Ovary (tissue), 9 donors: ENCODE data around the gene PURA. TPM values are rescaled to one million over a fixed set of nuclear protein-coding genes. Genes with fewer than 3 reads are reported as not detected.
A peak's percentile ranks its signal among the peaks of the same experiment; 100 is the strongest.

Experiments
- DNase-seq, 5 donors: peaks; one replicate each; pipeline ENCODE4 v3.0.0-alpha.2; 2019 to 2020
- H3K27ac ChIP-seq, 2 donors: fragments of 200-600 bp; one replicate each; pipeline versions ENCODE4 v1.5.1 to v1.8.0; 2019 to 2022
- H3K27me3 ChIP-seq: fragments of 200-600 bp; one replicate; pipeline ENCODE4 v1.8.0; 2022
- H3K36me3 ChIP-seq: fragments of 200-600 bp; sonication (generic); one replicate; pipeline ENCODE4 v1.5.1; 2019
- H3K4me1 ChIP-seq: one replicate; pipeline ENCODE4 v1.8.1; 2013; ENCODE audit warnings: mild to moderate bottlenecking, moderate library complexity; ENCODE audit not compliant: insufficient read depth
- H3K4me3 ChIP-seq: fragments of 200-600 bp; sonication (generic); one replicate; pipeline ENCODE4 v1.5.1; 2017
- H3K9me3 ChIP-seq, 2 donors: fragments of 200-600 bp in 1 of 2; sonication (generic) in 1 of 2; one replicate each; pipeline versions ENCODE4 v1.5.1 to v1.8.1; 2013 to 2019; ENCODE audit warnings: mild to moderate bottlenecking in 1 of 2, moderate library complexity in 1 of 2
- EP300 ChIP-seq: sonication (generic); formaldehyde crosslinking; IDR thresholded peaks from one replicate; pipeline ENCODE4 v1.6.1; 2017; ENCODE audit warnings: antibody characterized with exemption
- POLR2A ChIP-seq: fragments of 450-650 bp; IDR thresholded peaks from one replicate; pipeline ENCODE4 v1.6.1; 2017; ENCODE audit warnings: antibody characterized with exemption, mild to moderate bottlenecking, moderate library complexity
- WGBS, 3 donors: extraction: QIAGEN DNeasy Blood & Tissue Kit in 1 of 3; methylation state at CpG; one replicate each; pipeline versions ENCODE4 v1.1.5 to v1.1.7; 2013 to 2017; 5-methylcytosine and 5-hydroxymethylcytosine counted together
- intact Hi-C, 4 donors: fragments of 100-400 bp; cut with DNase I; formaldehyde crosslinking; loops; one replicate each; pipeline versions ENCODE4 v1.11.0 to v1.15.1; 2022 to 2023
- polyA plus RNA-seq, 2 donors: library from polyadenylated mRNA; stranded (reverse); fragments of 200-250 nt in 1 of 2; fragments of 350-450 nt in 1 of 2; fragmentation: Illumina TruSeq in 1 of 2; extraction: RNeasy Lipid Tissue Mini Kit (QIAGEN cat#74804) in 1 of 2; gene quantifications; one replicate each; pipeline ENCODE4 v1.2.3, GENCODE V29; 2013 to 2014
- total RNA-seq, 7 donors: library from RNA; depleted of rRNA in 2 of 7; stranded (reverse); fragments of >200 nt in 2 of 7; fragmentation: NEBNext Ultra II Directional in 3 of 7; extraction: Animal tissue kit (Norgen Biotek cat#: 25700) in 3 of 7; gene quantifications; one replicate each; pipeline versions ENCODE4 v1.1.0 to v1.2.4, GENCODE V29; 2016 to 2023
- TF ChIP-seq, protein P1 (sequence below), 3 donors: fragments of 450-650 bp in 2 of 3; fragments of 200-600 bp in 1 of 3; IDR thresholded peaks; one replicate each; pipeline versions ENCODE4 v1.5.1 to v1.8.0; 2016 to 2022; ENCODE audit warnings: antibody characterized with exemption in 3 of 3, mild to moderate bottlenecking in 1 of 3
- donor health status: DM: no; HTN: no; CAD: no; lungs with moderate emphysema.
- donor health status: DM: no; HTN: no; CAD: no.
- donor health status: Bipolar disorder and iron deficiency.
- donor health status: DM: yes; HTN: yes; CAD: no.
- donor health status: DM: no; HTN: no; CAD: no.
- donor health status: DM: yes; HTN: yes; CAD: no.

PURA gene
- total and polyA plus RNA-seq, 9 donors, result 6.3 to 35.5 (median 26.1) TPM

DNA sequence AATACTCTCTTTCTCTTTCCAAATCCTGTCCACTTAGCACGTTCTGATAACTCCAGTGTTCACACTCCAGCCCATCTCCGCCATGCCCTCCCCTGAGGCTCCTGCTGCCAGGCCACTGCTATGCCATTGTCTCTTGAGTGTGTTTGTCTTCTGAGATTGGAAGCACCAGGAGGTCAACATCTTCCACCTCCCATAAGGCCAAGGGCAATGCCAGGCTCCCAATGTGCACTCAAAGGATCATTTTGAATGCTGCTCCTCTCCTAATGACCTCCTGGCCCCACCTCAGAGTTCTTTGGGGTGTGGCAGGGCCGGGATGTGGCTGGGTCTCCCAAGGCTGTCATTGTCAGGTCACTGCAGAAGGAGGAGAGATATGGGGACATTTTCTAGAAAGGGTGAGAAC is 31.3 kb downstream of the PURA start:
- no peak for DNase-seq
- Histone ChIP-seq H3K4me3 (no peak overlapping the region), H3K27me3 (no peaks in the 10 kb centered on the region), H3K4me1 (peaks cover 7% of the 10 kb centered on the region), H3K36me3 (no peaks in the 10 kb centered on the region), H3K27ac (no peak overlapping the region), H3K9me3 (no peaks in the 10 kb centered on the region)
- WGBS, 3 donors, result 90 to 91% (median 90%) methylated on average over 3 of the region's 3 CpGs
- intact Hi-C loops, result loop anchor here in 2 of 4 donors (5.0 to 10.0 kb wide), 2 partner anchors 73 to 300 kb away; no protein-coding TSS in a partner anchor
- TF ChIP-seq EP300 (no peak), POLR2A (no peak)
- TF ChIP-seq, protein P1, sequence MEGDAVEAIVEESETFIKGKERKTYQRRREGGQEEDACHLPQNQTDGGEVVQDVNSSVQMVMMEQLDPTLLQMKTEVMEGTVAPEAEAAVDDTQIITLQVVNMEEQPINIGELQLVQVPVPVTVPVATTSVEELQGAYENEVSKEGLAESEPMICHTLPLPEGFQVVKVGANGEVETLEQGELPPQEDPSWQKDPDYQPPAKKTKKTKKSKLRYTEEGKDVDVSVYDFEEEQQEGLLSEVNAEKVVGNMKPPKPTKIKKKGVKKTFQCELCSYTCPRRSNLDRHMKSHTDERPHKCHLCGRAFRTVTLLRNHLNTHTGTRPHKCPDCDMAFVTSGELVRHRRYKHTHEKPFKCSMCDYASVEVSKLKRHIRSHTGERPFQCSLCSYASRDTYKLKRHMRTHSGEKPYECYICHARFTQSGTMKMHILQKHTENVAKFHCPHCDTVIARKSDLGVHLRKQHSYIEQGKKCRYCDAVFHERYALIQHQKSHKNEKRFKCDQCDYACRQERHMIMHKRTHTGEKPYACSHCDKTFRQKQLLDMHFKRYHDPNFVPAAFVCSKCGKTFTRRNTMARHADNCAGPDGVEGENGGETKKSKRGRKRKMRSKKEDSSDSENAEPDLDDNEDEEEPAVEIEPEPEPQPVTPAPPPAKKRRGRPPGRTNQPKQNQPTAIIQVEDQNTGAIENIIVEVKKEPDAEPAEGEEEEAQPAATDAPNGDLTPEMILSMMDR (IDR thresholded peaks at IDR 0.05), result no peak

DNA sequence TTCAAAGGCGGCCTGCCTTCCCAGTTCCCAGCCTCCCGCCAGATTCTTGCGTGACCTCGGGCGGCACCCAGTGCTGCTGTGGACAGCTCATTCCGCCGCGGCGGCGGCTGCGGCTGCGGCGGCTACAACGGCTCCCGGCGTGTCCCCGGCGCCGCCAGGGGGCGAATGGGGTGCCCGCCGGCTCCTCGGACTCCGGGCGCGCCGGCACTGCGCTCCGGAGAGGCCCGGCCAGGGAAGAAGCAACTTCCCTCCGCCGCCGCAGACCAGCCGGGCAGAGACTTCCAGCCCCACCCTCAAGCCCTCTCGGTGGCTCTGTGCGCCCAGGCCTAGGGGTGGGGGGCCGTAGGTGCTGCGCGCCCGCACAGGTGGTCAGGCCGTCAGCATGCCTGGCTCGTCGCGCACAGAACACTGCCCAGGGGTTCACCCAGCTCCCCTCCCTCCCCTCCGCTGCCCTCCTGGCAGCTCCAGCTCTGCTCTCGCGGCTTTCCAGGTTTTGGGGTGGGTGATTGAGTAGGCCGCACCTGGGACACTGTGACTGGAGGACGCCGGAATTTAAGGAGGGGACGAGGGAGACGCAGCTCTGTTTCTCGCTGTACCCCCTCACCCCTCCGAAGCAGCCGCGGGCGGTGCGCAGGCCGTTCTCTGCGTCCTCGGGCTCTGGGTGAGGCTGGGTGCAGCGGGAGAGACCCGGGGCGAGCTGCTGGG is 32.1 kb downstream of the PURA start:
- intact Hi-C loops, result loop anchor here in 2 of 4 donors (5.0 to 10.0 kb wide), 2 partner anchors 74 to 301 kb away; no protein-coding TSS in a partner anchor
- Histone ChIP-seq H3K27ac (no peak overlapping the region), H3K36me3 (no peaks in the 10 kb centered on the region), H3K9me3 (no peaks in the 10 kb centered on the region), H3K4me1 (peaks cover 7% of the 10 kb centered on the region), H3K27me3 (no peaks in the 10 kb centered on the region), H3K4me3 (peak overlapping the region; percentile 31)
- WGBS, 3 donors, result 12 to 29% (median 14%) methylated on average over 28 to 64 of the region's 64 CpGs
- DNase-seq, result peak; percentile 68 to 88 (median 77)
- no peak for TF ChIP-seq POLR2A
- TF ChIP-seq, protein P1 (IDR thresholded peaks at IDR 0.05), result peak; percentile 67 to 74 (median 73)

DNA sequence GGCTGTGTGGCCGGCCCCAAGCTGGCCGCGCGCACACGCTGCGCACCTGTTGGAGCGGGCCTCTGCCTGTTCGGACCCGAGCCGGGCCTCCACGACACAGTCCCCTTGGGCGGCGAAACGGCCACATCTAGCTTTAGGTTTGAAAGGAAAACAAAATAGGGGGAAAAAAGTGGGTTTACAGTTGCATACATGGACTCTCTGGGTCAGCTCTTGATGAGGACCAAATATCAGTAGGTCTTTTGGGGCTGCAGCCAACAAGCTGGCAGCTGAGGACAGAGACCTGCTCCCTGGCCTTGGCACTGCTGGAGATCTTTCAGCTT is 32.6 kb downstream of the PURA start:
- Histone ChIP-seq H3K9me3 (no peaks in the 10 kb centered on the region), H3K4me1 (peaks cover 7% of the 10 kb centered on the region), H3K36me3 (no peaks in the 10 kb centered on the region), H3K27ac (no peak overlapping the region), H3K4me3 (peak overlapping the region; percentile 31), H3K27me3 (no peaks in the 10 kb centered on the region)
- no peak for TF ChIP-seq EP300
- TF ChIP-seq POLR2A, result no peak
- TF ChIP-seq, protein P1 (IDR thresholded peaks at IDR 0.05), result no peak
- WGBS, 3 donors, result 59 to 76% (median 60%) methylated on average over 14 of the region's 14 CpGs
- intact Hi-C loops, result loop anchor here in 2 of 4 donors (5.0 to 10.0 kb wide), 2 partner anchors 74 to 302 kb away; no protein-coding TSS in a partner anchor
- DNase-seq, result no peak

DNA sequence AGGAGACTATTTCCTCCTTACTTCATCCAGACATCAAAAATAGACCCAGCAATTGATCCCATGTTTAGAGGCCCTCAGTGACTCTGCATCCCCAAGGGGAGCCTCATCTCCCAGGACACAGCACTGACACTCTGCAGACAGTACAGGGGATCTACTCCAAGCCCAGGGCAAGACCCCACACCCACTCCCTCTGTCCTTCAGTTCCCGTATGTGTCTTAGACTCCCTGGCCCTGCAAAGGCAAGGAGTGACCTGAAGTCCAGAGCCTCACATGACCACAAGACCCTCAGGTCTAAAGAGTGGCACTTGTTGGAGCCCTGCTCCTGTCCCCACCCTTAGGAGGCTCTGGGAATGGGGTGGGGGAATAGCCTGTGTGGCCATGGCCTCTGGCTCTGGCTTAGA is 33.6 kb downstream of the PURA start:
- Histone ChIP-seq H3K27me3 (no peaks in the 10 kb centered on the region), H3K4me3 (no peak overlapping the region), H3K27ac (no peak overlapping the region), H3K4me1 (peaks cover 7% of the 10 kb centered on the region), H3K36me3 (no peaks in the 10 kb centered on the region), H3K9me3 (no peaks in the 10 kb centered on the region)
- DNase-seq, result no peak
- no peak for TF ChIP-seq EP300
- no peak for TF ChIP-seq POLR2A
- TF ChIP-seq, protein P1 (IDR thresholded peaks at IDR 0.05), result no peak
- WGBS, 3 donors, result 78 to 87% (median 87%) methylated on average over 1 of the region's 1 CpG
- intact Hi-C loops, result loop anchor here in 2 of 4 donors (5.0 to 10.0 kb wide), 2 partner anchors 75 to 303 kb away; no protein-coding TSS in a partner anchor
